PC-9 (cell line): Measurements from ENCODE around the gene PAF1.

Source experiments
- EZH2 ChIP-seq: fragments of 200-600 bp; sonication (generic); IDR thresholded peaks from 2 replicates; pipeline ENCODE4 v1.8.0; 2017; ENCODE audit warnings: antibody characterized with exemption, low read depth
- TF ChIP-seq, protein P1 (sequence below): fragments of 200-600 bp; sonication (generic); conservative IDR thresholded peaks from 2 replicates; pipeline ENCODE4 v1.6.1; 2017; ENCODE audit warnings: mixed run types, antibody characterized with exemption, mild to moderate bottlenecking, moderate library complexity

DNA sequence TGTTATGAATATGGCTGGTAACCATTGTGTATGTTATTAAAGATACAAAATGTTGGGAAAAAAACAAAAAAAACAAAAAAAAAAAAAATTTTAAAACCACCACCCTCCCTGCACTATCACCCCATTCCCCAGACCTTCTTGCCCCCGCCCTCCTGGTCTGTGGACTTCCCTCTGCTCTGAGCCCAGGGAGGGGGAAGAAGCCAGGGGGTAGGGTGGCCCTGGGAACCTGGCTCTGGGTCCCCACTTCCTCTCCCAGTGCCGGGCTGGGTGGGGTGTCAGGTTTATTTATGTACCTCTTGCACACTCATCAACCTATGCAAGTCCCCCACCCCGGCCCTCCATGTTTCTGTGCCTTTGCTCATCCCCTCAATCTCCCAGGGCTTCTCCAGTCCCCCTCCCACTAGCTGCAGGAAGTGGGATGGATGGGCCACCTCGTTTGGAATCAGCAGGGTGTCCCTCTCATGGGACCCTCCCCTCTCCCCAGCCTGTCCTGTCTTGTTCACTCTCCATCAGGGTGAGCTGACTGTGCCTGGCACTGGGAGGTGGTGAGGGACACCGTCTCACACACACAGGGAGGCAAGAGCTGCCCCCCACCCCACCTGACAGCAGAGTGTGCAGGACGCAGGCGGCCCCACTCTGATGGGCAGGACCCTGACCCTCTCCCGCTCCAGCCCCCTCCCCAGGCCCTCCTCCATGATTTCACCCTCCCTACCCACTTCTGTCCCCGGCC is 5.9 kb downstream of the PAF1 start:
- TF ChIP-seq, protein P1, sequence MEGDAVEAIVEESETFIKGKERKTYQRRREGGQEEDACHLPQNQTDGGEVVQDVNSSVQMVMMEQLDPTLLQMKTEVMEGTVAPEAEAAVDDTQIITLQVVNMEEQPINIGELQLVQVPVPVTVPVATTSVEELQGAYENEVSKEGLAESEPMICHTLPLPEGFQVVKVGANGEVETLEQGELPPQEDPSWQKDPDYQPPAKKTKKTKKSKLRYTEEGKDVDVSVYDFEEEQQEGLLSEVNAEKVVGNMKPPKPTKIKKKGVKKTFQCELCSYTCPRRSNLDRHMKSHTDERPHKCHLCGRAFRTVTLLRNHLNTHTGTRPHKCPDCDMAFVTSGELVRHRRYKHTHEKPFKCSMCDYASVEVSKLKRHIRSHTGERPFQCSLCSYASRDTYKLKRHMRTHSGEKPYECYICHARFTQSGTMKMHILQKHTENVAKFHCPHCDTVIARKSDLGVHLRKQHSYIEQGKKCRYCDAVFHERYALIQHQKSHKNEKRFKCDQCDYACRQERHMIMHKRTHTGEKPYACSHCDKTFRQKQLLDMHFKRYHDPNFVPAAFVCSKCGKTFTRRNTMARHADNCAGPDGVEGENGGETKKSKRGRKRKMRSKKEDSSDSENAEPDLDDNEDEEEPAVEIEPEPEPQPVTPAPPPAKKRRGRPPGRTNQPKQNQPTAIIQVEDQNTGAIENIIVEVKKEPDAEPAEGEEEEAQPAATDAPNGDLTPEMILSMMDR: no peak
- no peak for TF ChIP-seq EZH2
